T1000 (cell line): ENCODE results near the gene HEXD.
"Not testable (repeated sequence)": the region's sequence is repeated elsewhere in the genome, so short reads cannot be mapped to it uniquely, and the experiment has no call there.

ENCODE experiments used
- DNase-seq: peaks from one replicate; lab custom pipeline; 2025; ENCODE audit warnings: mixed read lengths; lab: John Stamatoyannopoulos, UW

HEXD gene

DNA sequence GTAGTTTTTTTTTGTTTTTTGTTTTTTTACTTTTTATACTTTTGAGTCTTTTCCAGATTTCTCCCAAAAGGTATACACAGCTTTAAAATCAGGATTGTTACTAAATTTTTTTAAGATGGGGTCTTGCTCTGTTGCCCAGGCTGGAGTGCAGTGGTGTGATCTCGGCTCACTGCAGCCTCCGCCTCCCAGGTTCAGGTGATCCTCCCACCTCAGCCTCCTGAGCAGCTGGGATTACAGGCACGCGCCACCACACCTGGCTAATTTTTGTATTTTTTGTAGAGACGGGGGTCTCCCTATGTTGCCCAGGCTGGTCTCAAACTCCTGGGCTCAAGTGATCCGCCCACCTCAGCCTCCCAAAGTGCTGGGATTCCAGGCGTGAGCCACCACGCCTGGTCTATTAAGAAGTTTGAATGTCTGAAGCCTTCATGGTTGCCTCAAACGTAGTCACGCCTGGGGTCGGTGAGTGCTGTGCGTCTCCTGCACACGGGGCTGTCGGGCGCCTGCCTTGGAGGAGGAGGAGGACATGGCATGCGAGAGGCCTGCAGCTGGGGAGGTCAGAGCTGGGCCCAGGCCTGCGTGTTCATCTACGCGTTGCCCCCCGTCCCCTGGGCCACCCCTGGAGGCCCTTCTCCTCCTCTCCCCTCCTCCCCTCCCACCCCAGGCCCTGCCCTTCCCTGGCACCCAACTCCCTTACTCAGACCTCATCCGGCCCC is 35.8 kb upstream of the HEXD start:
- not testable (repeated sequence) for DNase-seq

DNA sequence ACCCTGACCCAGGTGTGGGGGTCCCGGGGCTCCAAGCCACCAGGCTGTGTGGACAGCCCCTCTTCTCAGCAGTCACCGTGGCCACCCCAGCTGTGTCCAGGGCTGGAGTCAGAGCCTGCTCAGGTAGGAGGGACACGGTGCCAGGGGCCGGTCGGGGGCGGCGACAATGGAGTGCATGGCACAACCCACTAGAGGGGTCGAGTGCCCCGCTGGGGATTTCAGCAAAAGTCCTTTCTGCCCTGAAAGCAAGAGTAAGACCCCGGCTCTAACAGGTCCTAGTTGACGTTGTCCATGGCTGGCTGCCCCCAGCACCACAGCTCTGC is 35.3 kb upstream of the HEXD start:
- DNase-seq: no peak

DNA sequence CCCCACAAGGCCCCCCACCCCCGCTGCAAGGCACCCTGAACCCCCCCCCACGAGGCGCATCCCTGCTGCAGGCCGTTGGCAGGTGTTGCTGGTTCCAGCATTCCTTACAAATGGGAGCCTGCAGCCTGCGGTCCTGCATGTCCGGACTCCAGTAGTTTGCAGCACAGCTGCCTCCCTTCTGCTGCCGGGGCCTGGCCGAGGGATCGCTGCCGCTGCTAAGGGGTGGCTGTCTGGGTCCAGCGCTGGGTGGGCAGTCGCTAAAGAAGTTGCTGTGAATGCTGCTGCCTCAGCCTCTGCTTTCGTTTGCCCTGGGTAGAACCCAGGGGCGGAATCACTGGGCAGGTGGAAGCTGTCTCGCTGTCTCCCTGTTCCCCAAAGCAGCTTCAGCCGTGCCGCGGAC is 34.7 kb upstream of the HEXD start:
- DNase-seq: no peak

DNA sequence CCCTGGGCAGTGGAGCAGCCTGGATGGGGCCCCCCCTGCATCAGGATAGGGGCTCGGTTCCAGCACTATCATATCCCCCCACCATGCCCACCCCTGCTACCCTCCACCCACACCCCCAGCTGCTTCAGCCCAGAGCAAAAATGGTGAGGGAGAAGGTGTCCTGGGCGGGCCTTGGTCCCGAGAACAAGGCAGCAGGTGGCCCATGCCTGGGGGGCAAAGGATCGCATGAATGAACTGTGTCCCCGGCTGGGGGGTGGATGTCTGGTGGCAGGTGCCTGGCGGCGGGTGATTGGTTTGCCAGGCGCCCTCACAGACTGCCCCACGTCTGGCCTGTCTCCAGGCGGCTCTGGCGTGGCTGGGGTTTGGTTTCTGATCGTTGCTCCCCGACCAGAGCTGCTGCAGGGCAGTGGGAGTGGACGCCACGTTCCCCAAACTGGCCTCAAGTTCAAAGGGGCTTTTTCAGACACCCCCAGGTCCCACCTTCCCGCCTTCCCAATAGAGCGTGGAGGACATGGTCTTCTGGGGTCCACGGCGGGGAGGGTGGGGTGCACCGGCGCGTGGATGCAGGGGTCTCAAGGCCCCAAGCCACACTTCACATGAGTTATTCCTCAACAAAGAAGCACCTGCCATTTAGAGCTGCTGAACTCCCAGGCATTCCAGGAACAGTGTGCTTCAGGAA is 34.0 kb upstream of the HEXD start:
- no peak for DNase-seq

- no peak for DNase-seq
Observed at GRCh38 chr17:82384730-82385481, 33.2 kb upstream of the HEXD start.

- DNase-seq: no peak
Observed at GRCh38 chr17:82385559-82386254, 32.4 kb upstream of the HEXD start.

DNA sequence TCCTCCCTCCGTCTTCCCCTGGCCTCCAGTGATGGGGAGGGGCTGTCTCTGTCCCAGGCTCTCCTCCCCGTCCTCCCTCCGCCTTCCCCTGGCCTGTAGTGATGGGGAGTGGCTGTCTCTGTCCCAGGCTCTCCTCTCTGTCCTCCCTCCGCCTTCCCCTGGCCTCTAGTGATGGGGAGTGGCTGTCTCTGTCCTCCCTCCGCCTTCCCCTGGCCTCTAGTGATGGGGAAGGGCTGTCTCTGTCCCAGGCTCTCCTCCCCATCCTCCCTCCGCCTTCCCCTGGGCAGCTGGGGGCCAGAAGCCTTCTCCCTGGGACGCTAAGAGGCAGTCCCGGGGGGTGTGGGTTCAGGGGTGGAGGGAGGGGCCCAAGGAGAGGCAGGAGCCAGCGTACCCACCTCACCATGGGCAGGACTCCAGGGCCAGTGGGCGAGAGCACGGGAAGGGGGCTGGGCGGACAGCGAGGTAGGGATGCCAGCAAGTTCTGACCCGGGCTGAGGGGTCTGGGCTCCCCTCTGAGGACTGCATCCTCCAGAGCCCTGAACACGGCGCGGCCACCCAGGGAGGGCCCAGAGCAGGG is 31.8 kb upstream of the HEXD start:
- no peak for DNase-seq

- DNase-seq: no peak
Observed at GRCh38 chr17:82386881-82387704, 31.1 kb upstream of the HEXD start.

GRCh38 chr17:82387705-82388106 is 30.4 kb upstream of the HEXD start:
- DNase-seq: no peak

- DNase-seq: no peak
Observed at GRCh38 chr17:82388223-82388921, 29.8 kb upstream of the HEXD start.

GRCh38 chr17:82388922-82389283 is 29.2 kb upstream of the HEXD start:
- DNase-seq: no peak

GRCh38 chr17:82389379-82389778 is 28.8 kb upstream of the HEXD start:
- DNase-seq: no peak

GRCh38 chr17:82390015-82390859 is 27.9 kb upstream of the HEXD start:
- DNase-seq: no peak

GRCh38 chr17:82390860-82391435 is 27.2 kb upstream of the HEXD start:
- DNase-seq: no peak

GRCh38 chr17:82391496-82392066 is 26.6 kb upstream of the HEXD start:
- DNase-seq: no peak

DNA sequence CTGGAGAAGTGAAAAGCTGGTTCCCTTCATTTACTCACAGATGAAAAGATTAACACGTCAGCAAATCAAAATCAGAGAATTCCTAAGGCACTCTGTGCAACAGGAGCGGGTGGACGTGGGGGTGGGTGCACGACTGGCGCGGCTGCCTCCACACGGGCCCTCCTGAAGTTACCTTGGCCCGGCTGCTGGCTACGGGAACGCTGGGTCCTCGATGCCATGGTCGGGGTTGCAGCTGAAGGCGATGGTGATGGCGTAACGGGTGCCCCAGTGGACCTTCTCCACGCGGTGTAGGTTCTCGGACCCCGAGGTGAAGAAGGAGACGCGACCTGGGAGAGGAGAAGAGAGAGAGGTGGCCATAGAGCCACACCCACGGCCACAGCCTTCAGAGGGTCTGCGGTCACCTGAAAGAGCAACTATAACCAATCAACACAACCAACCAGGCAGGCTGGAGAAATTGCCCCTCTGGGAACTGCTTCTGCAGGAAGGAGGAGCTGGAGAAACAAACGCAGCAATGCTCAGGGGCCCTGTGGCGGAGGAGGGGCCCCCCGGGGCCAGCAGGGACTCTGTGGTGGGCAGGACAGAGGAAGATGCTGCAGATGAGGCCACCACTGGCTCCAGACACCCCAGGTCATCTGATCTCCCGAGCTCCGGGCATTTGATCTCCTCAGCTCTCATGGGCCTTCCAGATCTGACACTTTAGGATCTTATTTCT is 25.8 kb upstream of the HEXD start:
- no peak for DNase-seq

- DNase-seq: no peak
Observed at GRCh38 chr17:82392941-82393340, 25.2 kb upstream of the HEXD start.

DNA sequence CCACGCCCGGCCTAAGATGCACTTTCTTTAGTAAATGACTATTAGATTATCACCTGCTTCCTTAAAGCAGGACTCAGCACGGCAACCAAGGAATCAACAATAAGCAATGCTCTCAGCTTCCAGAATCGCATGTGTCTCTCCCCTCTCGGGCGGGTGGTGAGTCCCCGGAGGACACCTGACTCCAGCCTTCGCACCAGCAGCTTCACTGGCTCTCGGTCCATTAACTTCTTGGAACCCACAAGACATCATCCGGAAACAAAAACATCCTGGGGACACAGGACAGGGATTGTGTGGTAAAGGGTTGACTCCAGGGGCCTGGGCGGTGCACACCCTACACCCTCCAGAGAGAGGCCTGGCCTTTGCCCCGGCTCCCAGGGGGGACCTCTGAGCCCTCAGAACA is 23.9 kb upstream of the HEXD start:
- DNase-seq: no peak
